ENCODE measurements around the gene ACTN4.

The ACTN4 gene

DNA sequence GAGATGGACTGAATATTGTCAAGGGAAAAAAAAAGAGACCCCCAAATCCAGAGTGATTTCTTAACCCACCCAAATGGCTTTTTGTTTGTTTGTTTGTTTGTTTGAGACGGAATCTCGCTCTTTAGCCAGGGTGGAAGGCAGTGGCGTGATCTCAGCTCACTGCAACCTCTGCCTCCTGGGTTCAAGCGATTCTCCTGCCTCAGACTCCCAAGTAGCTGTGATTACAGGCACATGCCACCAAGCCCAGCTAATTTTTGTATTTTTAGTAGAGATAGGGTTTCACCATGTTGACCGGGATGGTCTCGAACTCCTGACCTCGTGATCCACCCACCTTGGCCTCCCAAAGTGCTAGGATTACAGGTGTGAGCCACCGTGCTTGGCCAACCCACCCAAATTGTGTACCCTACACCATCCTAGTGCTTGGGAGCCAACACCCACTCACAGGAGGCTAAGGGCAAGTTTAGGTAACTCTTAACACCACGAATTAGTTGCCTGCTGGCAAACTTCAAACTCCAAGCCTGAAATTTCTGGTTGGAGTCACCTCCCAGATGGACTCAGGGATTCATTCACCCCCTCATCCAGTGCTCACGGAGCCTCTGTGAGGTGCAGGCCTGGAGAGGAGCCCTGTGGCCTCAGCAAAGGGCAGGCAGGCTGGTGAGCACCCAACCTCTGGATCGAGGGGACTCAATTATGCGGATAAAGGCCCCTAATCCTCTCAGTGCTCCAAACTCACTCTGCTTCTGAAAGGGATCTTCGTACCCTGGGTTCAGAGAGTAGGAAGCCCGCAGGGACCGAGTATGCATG is 37.6 kb downstream of the ACTN4 start:
- Histone ChIP-seq H3K27ac (ENCODE audit: poor library complexity, severe bottlenecking) (peak overlapping the region; percentile 99), H3K9me3 (ENCODE audit: severe bottlenecking) (no peaks in the 10 kb centered on the region), H3K4me3 (ENCODE audit: severe bottlenecking) (no peak overlapping the region), H3K36me3 (ENCODE audit: low read depth) (peaks cover 65% of the 10 kb centered on the region), H3K27me3 (ENCODE audit: insufficient read depth, poor library complexity, severe bottlenecking) (no peaks in the 10 kb centered on the region), H3K4me1 (ENCODE audit: insufficient read depth, poor library complexity, severe bottlenecking) (peaks cover 73% of the 10 kb centered on the region)
- DNase-seq (ENCODE audit: low spot score) = no peak
- TF ChIP-seq, protein P1, sequence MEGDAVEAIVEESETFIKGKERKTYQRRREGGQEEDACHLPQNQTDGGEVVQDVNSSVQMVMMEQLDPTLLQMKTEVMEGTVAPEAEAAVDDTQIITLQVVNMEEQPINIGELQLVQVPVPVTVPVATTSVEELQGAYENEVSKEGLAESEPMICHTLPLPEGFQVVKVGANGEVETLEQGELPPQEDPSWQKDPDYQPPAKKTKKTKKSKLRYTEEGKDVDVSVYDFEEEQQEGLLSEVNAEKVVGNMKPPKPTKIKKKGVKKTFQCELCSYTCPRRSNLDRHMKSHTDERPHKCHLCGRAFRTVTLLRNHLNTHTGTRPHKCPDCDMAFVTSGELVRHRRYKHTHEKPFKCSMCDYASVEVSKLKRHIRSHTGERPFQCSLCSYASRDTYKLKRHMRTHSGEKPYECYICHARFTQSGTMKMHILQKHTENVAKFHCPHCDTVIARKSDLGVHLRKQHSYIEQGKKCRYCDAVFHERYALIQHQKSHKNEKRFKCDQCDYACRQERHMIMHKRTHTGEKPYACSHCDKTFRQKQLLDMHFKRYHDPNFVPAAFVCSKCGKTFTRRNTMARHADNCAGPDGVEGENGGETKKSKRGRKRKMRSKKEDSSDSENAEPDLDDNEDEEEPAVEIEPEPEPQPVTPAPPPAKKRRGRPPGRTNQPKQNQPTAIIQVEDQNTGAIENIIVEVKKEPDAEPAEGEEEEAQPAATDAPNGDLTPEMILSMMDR (IDR thresholded peaks at IDR 0.05; ENCODE audit: poor library complexity, severe bottlenecking) = no peak
- no peak for ATAC-seq (ENCODE audit: low read depth)

DNA sequence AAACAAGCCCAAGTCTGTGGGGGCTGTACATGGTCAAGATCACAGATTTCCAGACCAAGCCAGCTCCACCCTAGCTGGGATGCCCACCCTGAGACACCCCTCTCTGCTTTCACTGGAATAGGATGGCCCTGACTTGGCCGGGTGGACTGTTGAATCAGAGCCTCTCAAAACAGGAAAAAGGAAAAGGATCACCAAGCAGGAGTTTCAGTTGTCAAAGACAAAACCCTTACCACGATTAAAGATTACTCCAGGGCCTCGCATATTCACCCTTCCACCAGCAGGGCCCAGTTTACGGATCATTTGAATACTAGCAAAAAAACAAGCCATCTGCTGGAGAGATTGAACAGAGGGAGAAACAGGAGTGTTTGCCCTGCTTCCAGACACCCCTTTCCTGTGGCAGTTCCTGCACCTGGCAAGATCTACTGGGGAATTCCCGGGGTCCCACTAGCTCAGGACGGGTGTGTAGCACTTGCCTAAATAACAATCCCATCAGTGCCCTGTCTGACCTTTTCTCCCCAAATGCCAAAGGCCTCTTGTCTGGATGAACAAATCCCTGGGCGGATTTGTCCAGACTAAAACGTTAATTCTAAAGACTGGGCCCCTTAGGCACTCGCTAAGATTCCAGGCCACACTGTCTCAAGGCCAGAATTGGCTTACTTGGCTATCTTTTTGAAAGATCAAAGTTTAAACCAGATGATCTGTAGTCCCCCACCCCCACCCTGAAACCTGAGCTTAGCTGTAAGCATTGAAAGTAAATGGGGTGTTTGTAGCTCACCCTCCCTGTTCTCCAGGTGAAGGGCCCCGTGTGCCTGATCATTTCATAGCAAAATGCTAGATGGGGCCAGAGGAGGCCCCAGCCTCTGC is 38.4 kb downstream of the ACTN4 start:
- ATAC-seq (ENCODE audit: low read depth) (no peak; the same call in 2 of the 3 replicates), DNase-seq (ENCODE audit: low spot score) (no peak)
- Histone ChIP-seq H3K4me1 (ENCODE audit: insufficient read depth, poor library complexity, severe bottlenecking) (peaks cover 75% of the 10 kb centered on the region), H3K36me3 (ENCODE audit: low read depth) (peaks cover 68% of the 10 kb centered on the region), H3K9me3 (ENCODE audit: severe bottlenecking) (no peaks in the 10 kb centered on the region), H3K27ac (ENCODE audit: poor library complexity, severe bottlenecking) (peak overlapping the region; percentile 99), H3K4me3 (ENCODE audit: severe bottlenecking) (no peak overlapping the region), H3K27me3 (ENCODE audit: insufficient read depth, poor library complexity, severe bottlenecking) (no peaks in the 10 kb centered on the region)
- TF ChIP-seq, protein P1 (IDR thresholded peaks at IDR 0.05; ENCODE audit: poor library complexity, severe bottlenecking) = peak; percentile 29

DNA sequence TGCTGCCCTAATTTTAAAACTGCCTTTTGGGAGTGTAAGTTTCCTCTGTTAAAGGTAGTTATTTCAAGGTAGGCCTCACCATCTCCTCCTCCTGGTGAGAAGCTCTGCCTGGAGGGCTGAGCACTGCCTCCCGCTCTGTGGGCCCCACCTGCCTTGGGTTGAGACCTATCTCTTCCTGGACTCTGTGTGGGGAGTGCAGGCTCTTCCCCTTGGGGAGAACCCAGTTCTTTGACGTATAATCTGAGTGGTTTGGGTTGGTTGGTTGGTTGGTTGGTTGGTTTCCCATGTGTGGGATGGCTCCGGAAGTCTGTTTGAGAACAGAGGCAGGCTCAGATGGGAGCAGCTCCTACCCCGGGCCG is 39.1 kb downstream of the ACTN4 start:
- TF ChIP-seq, protein P1 (IDR thresholded peaks at IDR 0.05; ENCODE audit: poor library complexity, severe bottlenecking) = no peak
- Histone ChIP-seq H3K4me3 (ENCODE audit: severe bottlenecking) (no peak overlapping the region), H3K4me1 (ENCODE audit: insufficient read depth, poor library complexity, severe bottlenecking) (peaks cover 79% of the 10 kb centered on the region), H3K27me3 (ENCODE audit: insufficient read depth, poor library complexity, severe bottlenecking) (no peaks in the 10 kb centered on the region), H3K36me3 (ENCODE audit: low read depth) (peaks cover 66% of the 10 kb centered on the region), H3K9me3 (ENCODE audit: severe bottlenecking) (no peaks in the 10 kb centered on the region), H3K27ac (ENCODE audit: poor library complexity, severe bottlenecking) (peak overlapping the region; percentile 99)
- DNase-seq (ENCODE audit: low spot score) (no peak), ATAC-seq (ENCODE audit: low read depth) (no peak)

DNA sequence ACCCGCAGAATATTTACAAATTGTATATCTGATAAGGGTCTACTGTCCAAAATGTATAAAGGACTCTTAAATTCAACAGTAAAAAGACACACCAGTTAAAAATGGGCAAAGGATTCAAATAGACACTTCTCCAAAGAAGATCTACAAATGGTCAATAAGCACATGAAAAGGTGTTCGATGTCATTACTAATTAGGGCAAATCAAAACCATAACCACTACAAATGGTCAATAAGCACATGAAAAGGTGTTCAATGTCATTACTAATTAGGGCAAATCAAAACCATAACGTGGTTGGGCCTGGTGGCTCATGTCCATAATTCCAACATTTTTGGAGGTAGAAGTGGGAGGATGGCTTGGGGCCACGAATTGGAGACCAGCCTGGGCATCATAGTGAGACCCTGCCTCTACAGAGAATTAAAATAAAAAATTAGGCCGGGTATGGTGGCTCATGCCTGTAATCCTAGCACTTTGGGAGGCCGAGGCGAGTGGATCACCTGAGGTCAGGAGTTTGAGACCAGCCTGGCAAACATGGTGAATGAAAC is 40.5 kb downstream of the ACTN4 start:
- no peak for DNase-seq (ENCODE audit: low spot score)
- no peaks in the 10 kb centered on the region for H3K27me3 ChIP-seq (ENCODE audit: insufficient read depth, poor library complexity, severe bottlenecking)
- peaks cover 86% of the 10 kb centered on the region for H3K4me1 ChIP-seq (ENCODE audit: insufficient read depth, poor library complexity, severe bottlenecking)
- H3K36me3 ChIP-seq (ENCODE audit: low read depth) = peaks cover 63% of the 10 kb centered on the region
- TF ChIP-seq, protein P1 (IDR thresholded peaks at IDR 0.05; ENCODE audit: poor library complexity, severe bottlenecking) = no peak
- H3K9me3 ChIP-seq (ENCODE audit: severe bottlenecking) = no peaks in the 10 kb centered on the region
- H3K4me3 ChIP-seq (ENCODE audit: severe bottlenecking) = no peak overlapping the region
- ATAC-seq (ENCODE audit: low read depth) = no peak
- H3K27ac ChIP-seq (ENCODE audit: poor library complexity, severe bottlenecking) = peak overlapping the region; percentile 99
